ENCODE measurements around the gene DACT2.

Gene DACT2

DNA sequence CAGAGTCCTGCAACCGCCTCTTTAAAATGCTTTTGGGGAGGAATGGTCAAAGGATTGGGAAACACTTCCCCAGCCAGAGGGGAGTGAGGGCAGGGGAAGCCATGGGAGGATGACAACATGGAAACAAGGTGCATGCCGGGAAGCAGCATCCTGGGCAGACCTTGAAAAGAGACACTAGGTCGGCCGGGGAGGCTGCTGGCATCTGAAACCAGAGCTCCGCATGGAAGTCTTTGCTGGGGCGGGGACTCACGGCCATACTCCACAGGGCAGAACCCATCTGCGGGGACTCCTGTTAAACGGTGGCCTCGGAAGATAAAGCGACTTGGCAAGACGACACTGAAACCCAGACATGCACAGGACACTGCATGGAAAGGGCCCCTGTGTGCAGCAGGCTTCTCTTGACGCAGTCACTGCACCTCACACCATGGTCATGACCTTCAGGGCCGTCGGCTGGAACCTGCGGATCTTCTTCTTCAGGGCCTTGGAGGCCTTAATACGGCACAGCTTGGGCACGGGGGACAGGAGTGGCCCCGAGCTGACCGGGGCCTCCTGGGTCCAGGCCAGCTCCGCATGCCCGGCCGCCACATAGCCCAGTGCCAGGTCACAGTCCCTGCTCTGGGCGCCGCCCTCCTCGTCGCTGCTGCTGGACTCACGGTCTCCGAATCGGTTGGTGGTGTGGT, 12.4 kb downstream of the DACT2 start:
- no peak for TF ChIP-seq ZNF274 (IDR thresholded peaks at IDR 0.05; ENCODE audit: low read depth, low read length)
- TF ChIP-seq SUZ12 (IDR thresholded peaks at IDR 0.05; ENCODE audit: extremely low read depth, insufficient read depth, insufficient read length): no peak
- TF ChIP-seq YY1 (IDR thresholded peaks at IDR 0.05; ENCODE audit: insufficient read depth, insufficient read length): no peak

DNA sequence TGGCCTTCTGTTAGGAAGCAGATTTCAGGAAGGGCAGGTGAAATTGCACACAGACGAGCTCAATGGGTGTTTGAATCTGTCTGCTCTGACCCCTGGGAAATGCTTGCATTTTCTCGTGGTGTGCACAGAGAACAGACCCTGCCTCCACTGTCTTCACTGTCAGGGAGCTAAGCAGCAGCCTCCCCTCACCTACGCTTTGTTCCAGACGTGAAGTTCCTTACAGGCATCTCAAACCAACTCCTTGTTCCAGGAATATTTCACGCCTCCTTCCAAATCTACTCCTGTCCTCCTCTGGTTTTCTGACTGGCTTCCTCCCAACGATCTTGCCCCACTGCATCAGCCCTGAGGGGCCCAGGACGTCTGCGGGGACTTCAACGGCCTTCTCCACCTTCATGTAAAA, 13.7 kb downstream of the DACT2 start:
- DNase-seq (ENCODE audit: low read depth, low spot score): no peak
- Histone ChIP-seq H3K9ac (ENCODE audit: insufficient read length, low read depth) (no peak overlapping the region), H3K4me1 (ENCODE audit: insufficient read depth, insufficient read length) (peaks cover 14% of the 10 kb centered on the region), H3K9me3 (ENCODE audit: insufficient read depth, low read length) (no peaks in the 10 kb centered on the region), H3K27me3 (ENCODE audit: insufficient read depth, insufficient read length) (no peaks in the 10 kb centered on the region), H3K36me3 (ENCODE audit: insufficient read depth, insufficient read length, low read length) (no peaks in the 10 kb centered on the region), H3K4me3 (ENCODE audit: insufficient read length, low read depth) (no peak overlapping the region)
- TF ChIP-seq YY1 (IDR thresholded peaks at IDR 0.05; ENCODE audit: insufficient read depth, insufficient read length): no peak
- no peak for TF ChIP-seq SUZ12 (IDR thresholded peaks at IDR 0.05; ENCODE audit: extremely low read depth, insufficient read depth, insufficient read length)
- TF ChIP-seq ZNF274 (IDR thresholded peaks at IDR 0.05; ENCODE audit: low read depth, low read length): no peak

More for the DNA sequence above, 12.4 kb downstream of the DACT2 start:
- Histone ChIP-seq H3K9ac (ENCODE audit: insufficient read length, low read depth) (no peak overlapping the region), H3K9me3 (ENCODE audit: insufficient read depth, low read length) (no peaks in the 10 kb centered on the region), H3K36me3 (ENCODE audit: insufficient read depth, insufficient read length, low read length) (no peaks in the 10 kb centered on the region), H3K27me3 (ENCODE audit: insufficient read depth, insufficient read length) (no peaks in the 10 kb centered on the region), H3K4me1 (ENCODE audit: insufficient read depth, insufficient read length) (peaks cover 11% of the 10 kb centered on the region), H3K4me3 (ENCODE audit: insufficient read length, low read depth) (no peak overlapping the region)
- no peak for DNase-seq (ENCODE audit: low read depth, low spot score)

DNA sequence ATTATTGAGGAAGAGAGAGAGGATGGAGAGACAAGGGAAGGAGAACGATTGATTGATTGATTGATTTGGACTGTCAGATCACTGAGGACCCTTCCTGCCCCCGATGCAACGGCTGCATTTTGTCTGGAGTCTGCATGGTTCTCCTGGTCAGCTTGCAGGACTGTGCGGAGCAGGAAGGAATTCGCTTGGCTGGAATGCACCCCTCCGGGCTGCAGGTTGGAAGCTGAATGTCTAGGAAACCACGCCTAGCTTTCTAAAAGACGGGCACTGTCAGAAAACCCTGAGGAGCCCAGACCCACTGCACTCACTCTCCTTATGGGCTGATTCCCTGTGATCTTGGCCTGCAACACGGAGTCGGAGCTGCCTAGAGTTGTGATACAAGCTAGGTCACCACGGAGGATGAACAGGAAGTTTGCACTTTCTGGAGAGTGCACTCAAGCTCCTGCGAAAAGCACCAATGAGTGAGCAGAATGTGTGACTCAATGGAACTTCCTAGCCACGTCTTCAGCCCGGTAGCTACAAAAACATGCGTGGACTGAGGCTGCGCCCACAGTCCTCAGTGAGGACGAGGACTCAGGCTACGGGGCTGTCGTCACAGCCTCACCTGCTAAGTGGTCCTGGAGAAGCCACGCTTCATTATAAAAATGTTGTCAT, 14.4 kb downstream of the DACT2 start:
- TF ChIP-seq YY1 (IDR thresholded peaks at IDR 0.05; ENCODE audit: insufficient read depth, insufficient read length) (no peak), SUZ12 (IDR thresholded peaks at IDR 0.05; ENCODE audit: extremely low read depth, insufficient read depth, insufficient read length) (no peak), ZNF274 (IDR thresholded peaks at IDR 0.05; ENCODE audit: low read depth, low read length) (no peak)
- DNase-seq (ENCODE audit: low read depth, low spot score): no peak
- H3K27me3 ChIP-seq (ENCODE audit: insufficient read depth, insufficient read length): peaks cover 3% of the 10 kb centered on the region

DNA sequence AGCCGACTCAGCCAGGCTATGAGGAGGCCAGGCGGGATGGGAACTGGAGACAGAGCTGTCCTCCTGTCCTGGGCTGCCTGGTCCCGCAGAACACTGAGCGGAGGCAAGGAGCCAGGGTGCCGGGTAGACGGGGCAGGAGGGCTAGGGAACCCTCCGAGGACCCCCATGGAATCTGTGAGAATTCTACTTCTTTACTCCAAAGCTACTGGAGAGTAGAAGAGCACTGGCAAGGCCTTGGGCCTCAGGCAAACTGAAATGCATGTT, 14.9 kb downstream of the DACT2 start:
- Histone ChIP-seq H3K36me3 (ENCODE audit: insufficient read depth, insufficient read length, low read length) (no peaks in the 10 kb centered on the region), H3K9ac (ENCODE audit: insufficient read length, low read depth) (no peak overlapping the region), H3K4me1 (ENCODE audit: insufficient read depth, insufficient read length) (peaks cover 16% of the 10 kb centered on the region), H3K27me3 (ENCODE audit: insufficient read depth, insufficient read length) (peaks cover 8% of the 10 kb centered on the region), H3K9me3 (ENCODE audit: insufficient read depth, low read length) (no peaks in the 10 kb centered on the region), H3K4me3 (ENCODE audit: insufficient read length, low read depth) (no peak overlapping the region)
- no peak for DNase-seq (ENCODE audit: low read depth, low spot score)
- TF ChIP-seq YY1 (IDR thresholded peaks at IDR 0.05; ENCODE audit: insufficient read depth, insufficient read length) (no peak), SUZ12 (IDR thresholded peaks at IDR 0.05; ENCODE audit: extremely low read depth, insufficient read depth, insufficient read length) (no peak), ZNF274 (IDR thresholded peaks at IDR 0.05; ENCODE audit: low read depth, low read length) (no peak)

More for the DNA sequence above, 14.4 kb downstream of the DACT2 start:
- no peak overlapping the region for H3K4me3 ChIP-seq (ENCODE audit: insufficient read length, low read depth)
- H3K9ac ChIP-seq (ENCODE audit: insufficient read length, low read depth): no peak overlapping the region
- H3K9me3 ChIP-seq (ENCODE audit: insufficient read depth, low read length): no peaks in the 10 kb centered on the region
- H3K4me1 ChIP-seq (ENCODE audit: insufficient read depth, insufficient read length): peaks cover 14% of the 10 kb centered on the region
- H3K36me3 ChIP-seq (ENCODE audit: insufficient read depth, insufficient read length, low read length): no peaks in the 10 kb centered on the region

DNA sequence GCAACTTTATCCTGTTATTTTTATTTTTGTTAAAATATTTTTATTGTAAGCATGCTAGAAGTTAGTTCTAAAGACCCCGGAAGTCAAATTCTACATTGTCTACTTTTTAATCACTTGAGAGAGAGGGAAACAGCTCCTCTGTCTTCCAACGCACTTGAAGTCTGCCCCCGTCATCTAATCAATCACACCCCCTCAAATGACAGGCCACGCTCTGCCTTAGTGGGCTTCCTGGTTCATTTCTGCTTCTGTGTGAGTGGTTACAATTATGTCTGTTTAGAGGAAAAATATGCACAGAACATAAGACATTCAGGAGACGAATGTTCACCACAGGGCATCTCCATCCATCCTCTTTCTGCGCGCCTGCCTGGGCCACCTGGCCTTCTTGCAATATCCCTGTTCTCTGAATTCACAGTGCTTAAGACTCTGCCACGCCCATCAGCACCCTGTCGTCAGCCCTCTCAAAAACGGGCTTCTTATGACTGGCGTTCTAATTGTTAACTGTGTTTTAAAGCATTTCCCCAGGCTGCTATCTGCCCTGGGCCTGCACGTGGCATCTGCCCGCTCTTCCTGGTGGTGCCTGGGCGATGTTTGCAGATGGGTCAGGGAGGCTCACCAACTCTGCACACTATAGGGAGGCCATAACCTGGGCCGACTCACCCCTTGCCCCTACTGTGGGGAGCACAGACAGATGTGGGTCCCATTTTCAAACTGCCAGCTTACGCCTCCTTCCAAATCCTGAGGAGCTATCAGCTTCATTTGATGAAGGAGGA, 15.4 kb downstream of the DACT2 start:
- Histone ChIP-seq H3K36me3 (ENCODE audit: insufficient read depth, insufficient read length, low read length) (no peaks in the 10 kb centered on the region), H3K4me3 (ENCODE audit: insufficient read length, low read depth) (no peak overlapping the region), H3K9ac (ENCODE audit: insufficient read length, low read depth) (no peak overlapping the region), H3K9me3 (ENCODE audit: insufficient read depth, low read length) (no peaks in the 10 kb centered on the region), H3K4me1 (ENCODE audit: insufficient read depth, insufficient read length) (peaks cover 16% of the 10 kb centered on the region), H3K27me3 (ENCODE audit: insufficient read depth, insufficient read length) (peaks cover 13% of the 10 kb centered on the region)
- DNase-seq (ENCODE audit: low read depth, low spot score): no peak
- no peak for TF ChIP-seq ZNF274 (IDR thresholded peaks at IDR 0.05; ENCODE audit: low read depth, low read length)
- no peak for TF ChIP-seq YY1 (IDR thresholded peaks at IDR 0.05; ENCODE audit: insufficient read depth, insufficient read length)
- TF ChIP-seq SUZ12 (IDR thresholded peaks at IDR 0.05; ENCODE audit: extremely low read depth, insufficient read depth, insufficient read length): no peak

DNA sequence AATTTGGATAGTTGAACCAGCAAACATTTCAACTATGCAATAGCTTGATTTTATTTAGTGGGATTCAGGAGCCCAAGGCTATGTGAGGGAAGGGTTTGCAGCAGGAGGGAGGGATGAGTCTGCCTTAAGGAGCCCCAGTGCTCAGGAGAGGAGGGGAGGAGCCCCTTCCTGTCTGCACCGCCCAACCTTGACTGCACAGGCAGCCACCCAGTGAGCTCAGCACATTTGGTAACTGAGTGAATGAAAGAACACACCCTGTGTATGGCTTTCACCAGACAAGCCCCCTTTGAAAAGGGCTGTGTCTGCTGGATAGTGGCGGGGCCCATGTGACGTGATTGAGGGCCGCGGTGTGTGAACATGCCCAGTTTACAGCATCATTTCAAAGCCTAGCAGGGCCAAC, 17.0 kb downstream of the DACT2 start:
- Histone ChIP-seq H3K4me3 (ENCODE audit: insufficient read length, low read depth) (no peak overlapping the region), H3K9me3 (ENCODE audit: insufficient read depth, low read length) (no peaks in the 10 kb centered on the region), H3K4me1 (ENCODE audit: insufficient read depth, insufficient read length) (peaks cover 16% of the 10 kb centered on the region), H3K27me3 (ENCODE audit: insufficient read depth, insufficient read length) (peaks cover 22% of the 10 kb centered on the region), H3K9ac (ENCODE audit: insufficient read length, low read depth) (no peak overlapping the region), H3K36me3 (ENCODE audit: insufficient read depth, insufficient read length, low read length) (no peaks in the 10 kb centered on the region)
- TF ChIP-seq YY1 (IDR thresholded peaks at IDR 0.05; ENCODE audit: insufficient read depth, insufficient read length): no peak
- TF ChIP-seq ZNF274 (IDR thresholded peaks at IDR 0.05; ENCODE audit: low read depth, low read length): no peak
- no peak for TF ChIP-seq SUZ12 (IDR thresholded peaks at IDR 0.05; ENCODE audit: extremely low read depth, insufficient read depth, insufficient read length)
- DNase-seq (ENCODE audit: low read depth, low spot score): no peak

Measured in NT2/D1 (cell line).